ENCODE results near the gene CBFB. TPM values are rescaled to one million over a fixed set of nuclear protein-coding genes. Genes with fewer than 3 reads are reported as not detected.
"Not testable (repeated sequence)": the region's sequence is repeated elsewhere in the genome, so short reads cannot be mapped to it uniquely, and the experiment has no call there.

The CBFB gene
- total and polyA plus RNA-seq, 2 experiments from 2014 or later = 26.1 to 26.9 TPM

GRCh38 chr16:67120025-67120424 is 91.1 kb downstream of the CBFB start:
- DNase-seq (ENCODE audit: low spot score) = no peak
- Mint-ChIP-seq H3K36me3 (ENCODE audit: low read depth) (peaks cover 20% of the 10 kb centered on the region), H3K27me3 (ENCODE audit: insufficient read depth, low read depth, poor library complexity) (no peaks in the 10 kb centered on the region), H3K27ac (no peak overlapping the region), H3K4me3 (no peak overlapping the region), H3K9me3 (no peaks in the 10 kb centered on the region; the same call in 2 of the 3 replicates), H3K4me1 (peaks cover 10% of the 10 kb centered on the region)
- Histone ChIP-seq H4K20me1 (replicated peaks; ENCODE audit: insufficient read depth) (peaks cover 17% of the 10 kb centered on the region; the same call in 1 of the 2 replicates), H3F3A (replicated peaks; ENCODE audit: low read depth) (no peaks in the 10 kb centered on the region), H2AFZ (no peak overlapping the region), H3K9me2 (ENCODE audit: insufficient read depth) (no peaks in the 10 kb centered on the region), H3K27ac (ENCODE audit: low read depth) (no peak overlapping the region), H3K79me2 (replicated peaks; ENCODE audit: insufficient read depth) (peaks cover 25% of the 10 kb centered on the region), H3K4me3 (no peak overlapping the region), H3K4me2 (no peak overlapping the region), H3K4me1 (ENCODE audit: insufficient read depth) (peaks cover 8% of the 10 kb centered on the region), H3K36me3 (ENCODE audit: insufficient read depth) (no peaks in the 10 kb centered on the region; the same call in 1 of the 2 replicates), H3K27me3 (ENCODE audit: insufficient read depth) (no peaks in the 10 kb centered on the region)
- ATAC-seq = no peak
- TF ChIP-seq REST (IDR thresholded peaks at IDR 0.05; ENCODE audit: unreplicated experiment) = no peak
- TF ChIP-seq EZH2phosphoT487 (IDR thresholded peaks at IDR 0.05; ENCODE audit: unreplicated experiment) = no peak
- TF ChIP-seq NANOG (IDR thresholded peaks at IDR 0.05; ENCODE audit: borderline replicate concordance) = no peak
- TF ChIP-seq STAT1 (IDR thresholded peaks at IDR 0.05; ENCODE audit: unreplicated experiment) = no peak
- no peak for TF ChIP-seq EZH2 (IDR thresholded peaks at IDR 0.05; ENCODE audit: low read depth, unreplicated experiment)
- no peak for TF ChIP-seq ZNF114 (CRISPR knock-in tag; IDR thresholded peaks at IDR 0.05)
- no peak for TF ChIP-seq ETS1 (IDR thresholded peaks at IDR 0.05)
- no peak for TF ChIP-seq ZNF331 (CRISPR knock-in tag; IDR thresholded peaks at IDR 0.05; ENCODE audit: low read depth)
- no peak for TF ChIP-seq POLR2AphosphoS5 (IDR thresholded peaks at IDR 0.05; ENCODE audit: low read depth)
- TF ChIP-seq CREB1 (CRISPR knock-in tag; IDR thresholded peaks at IDR 0.05; ENCODE audit: low read depth) = no peak
- TF ChIP-seq CTCF (conservative IDR thresholded peaks at IDR 0.05; ENCODE audit: low read depth in 2 of 2) = no peak

- not testable (repeated sequence) for H4K20me1 ChIP-seq (replicated peaks; ENCODE audit: insufficient read depth); H3K4me1 Mint-ChIP-seq; H2AFZ ChIP-seq; H3K4me3 Mint-ChIP-seq; H3F3A ChIP-seq (replicated peaks; ENCODE audit: low read depth); H3K4me2 ChIP-seq; ATAC-seq; H3K27ac Mint-ChIP-seq; H3K9me3 Mint-ChIP-seq; H3K27me3 Mint-ChIP-seq (ENCODE audit: insufficient read depth, low read depth, poor library complexity); H3K27me3 ChIP-seq (ENCODE audit: insufficient read depth); H3K4me3 ChIP-seq; H3K4me1 ChIP-seq (ENCODE audit: insufficient read depth); H3K9me2 ChIP-seq (ENCODE audit: insufficient read depth); H3K27ac ChIP-seq (ENCODE audit: low read depth); H3K36me3 ChIP-seq (ENCODE audit: insufficient read depth); DNase-seq (ENCODE audit: low spot score); H3K79me2 ChIP-seq (replicated peaks; ENCODE audit: insufficient read depth)
- H3K36me3 Mint-ChIP-seq (ENCODE audit: low read depth) = peaks cover 24% of the 10 kb centered on the region
These were observed 93.8 kb downstream of the CBFB start for GRCh38 chr16:67122799-67123198.

All from GM23338 (cell line).